HG02798 (cell line): ENCODE data around the gene SND1.

Source experiments
- ATAC-seq: cut with Tn5 transposase; IDR thresholded peaks from one replicate; pipeline ENCODE4 v1.9.1; 2021; ENCODE audit warnings: mild to moderate bottlenecking; ENCODE audit not compliant: unreplicated experiment, poor library complexity

SND1 gene

GRCh38 chr7:127976056-127976737 lies 324.2 kb downstream of the SND1 start:
- no peak for ATAC-seq

DNA sequence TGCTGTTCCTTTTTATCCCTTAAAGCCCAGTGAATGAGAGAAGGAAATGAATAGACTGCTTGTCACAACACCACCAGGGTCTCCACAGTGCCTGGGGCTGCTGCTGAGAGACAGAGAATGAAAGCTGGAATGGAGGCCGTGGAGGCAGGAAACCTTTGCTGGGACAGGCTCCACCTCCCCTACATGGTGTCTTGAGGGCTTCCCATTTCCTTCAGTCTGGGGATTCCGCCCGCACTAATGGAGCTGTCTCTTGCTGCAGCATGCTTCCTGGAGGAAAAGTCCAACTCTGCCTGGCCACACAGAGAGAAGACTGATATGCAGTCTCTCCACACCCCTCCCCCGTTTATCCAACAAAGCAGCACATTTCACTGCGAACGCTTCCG lies 324.7 kb downstream of the SND1 start:
- no peak for ATAC-seq

DNA sequence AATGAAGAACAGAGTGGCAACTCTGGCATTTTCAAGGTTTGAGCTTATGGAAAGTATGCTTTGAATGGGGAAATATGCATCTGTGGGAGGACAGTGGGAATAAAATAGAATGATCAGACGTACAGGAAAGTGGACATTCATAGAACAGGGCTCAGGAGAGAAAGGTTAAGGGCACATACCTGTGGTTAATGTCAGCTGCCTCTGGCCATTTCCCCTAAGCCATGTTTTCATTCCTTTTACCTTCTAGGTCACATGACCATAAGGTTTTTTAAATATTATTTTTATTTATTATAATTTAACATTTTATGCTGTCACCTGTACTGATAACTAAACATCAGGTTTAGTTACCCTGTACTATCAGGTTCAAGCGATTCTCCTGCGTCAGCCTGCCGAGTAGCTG lies 326.4 kb downstream of the SND1 start:
- ATAC-seq, result no peak

DNA sequence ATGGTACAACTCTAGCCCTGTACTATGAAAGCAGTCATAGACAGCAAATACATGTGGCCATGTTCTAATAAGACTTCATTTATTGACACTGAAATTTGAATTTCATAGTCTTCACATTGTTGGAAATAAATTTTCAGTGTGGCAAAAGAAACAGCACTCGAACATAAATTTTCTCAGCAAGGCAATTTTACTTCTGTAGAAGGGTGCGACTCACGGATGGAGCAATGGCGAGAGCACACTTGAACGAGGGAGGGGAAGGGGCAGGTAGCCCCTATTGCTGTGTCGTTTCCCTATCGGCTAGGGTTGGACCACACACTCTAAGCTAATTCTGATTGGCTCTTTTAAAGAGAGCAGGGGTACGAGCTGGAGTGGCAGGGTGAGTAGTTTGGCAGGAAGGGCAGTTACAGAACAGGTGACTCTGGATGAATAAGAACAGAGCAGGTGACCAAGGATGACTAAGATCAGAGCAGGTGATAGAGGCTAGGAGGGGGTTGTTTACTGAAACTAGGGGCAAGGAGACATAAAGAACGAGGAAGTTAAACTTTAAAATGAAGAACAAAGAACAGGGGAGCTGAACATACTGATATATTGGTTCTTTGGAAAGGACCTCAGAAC lies 327.2 kb downstream of the SND1 start:
- ATAC-seq, result no peak

GRCh38 chr7:127979728-127980126 lies 327.7 kb downstream of the SND1 start:
- ATAC-seq, result no peak

DNA sequence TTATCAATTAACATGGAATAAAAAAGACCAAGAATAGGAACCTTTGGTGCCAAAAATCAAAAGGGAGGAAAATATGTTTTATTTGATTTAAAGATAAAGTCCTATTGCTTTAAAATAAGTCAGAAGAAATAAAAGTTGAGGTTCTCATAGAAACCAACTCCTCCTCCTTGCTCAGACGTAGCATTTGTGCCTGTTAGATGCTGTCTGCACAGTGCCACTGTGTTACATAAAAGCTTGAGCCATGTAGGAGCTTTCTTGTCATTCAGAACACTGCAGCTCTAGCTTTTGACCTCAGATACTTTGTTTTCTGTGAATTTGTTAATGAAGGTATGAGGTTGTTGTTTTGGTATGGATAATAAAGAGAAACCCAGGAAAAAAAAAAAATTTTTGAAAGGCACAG lies 328.9 kb downstream of the SND1 start:
- ATAC-seq, result no peak

DNA sequence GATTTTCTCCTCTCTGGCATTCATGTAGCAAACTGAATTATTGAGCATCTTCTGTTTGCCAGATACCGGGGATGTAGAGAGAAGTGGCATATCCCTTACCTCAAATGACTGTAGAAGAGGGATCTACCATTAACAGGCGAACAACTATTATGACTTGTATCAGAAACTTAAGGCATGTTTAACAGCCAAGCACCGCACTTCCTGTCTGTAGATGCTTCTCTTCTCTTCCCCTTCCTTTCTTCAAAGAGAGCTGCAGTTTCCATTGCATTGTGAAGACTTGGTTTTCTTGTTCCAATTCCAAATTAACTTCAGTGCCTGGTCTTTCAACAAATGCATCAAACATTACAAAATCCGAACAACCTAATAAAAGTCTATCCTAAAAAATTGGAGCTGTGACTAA lies 330.0 kb downstream of the SND1 start:
- ATAC-seq, result no peak

- ATAC-seq, result no peak
These were observed 331.9 kb downstream of the SND1 start for GRCh38 chr7:127983804-127984332.

GRCh38 chr7:127986581-127987521 lies 334.9 kb downstream of the SND1 start:
- ATAC-seq, result no peak

GRCh38 chr7:127988751-127989150 lies 336.8 kb downstream of the SND1 start:
- ATAC-seq, result no peak

DNA sequence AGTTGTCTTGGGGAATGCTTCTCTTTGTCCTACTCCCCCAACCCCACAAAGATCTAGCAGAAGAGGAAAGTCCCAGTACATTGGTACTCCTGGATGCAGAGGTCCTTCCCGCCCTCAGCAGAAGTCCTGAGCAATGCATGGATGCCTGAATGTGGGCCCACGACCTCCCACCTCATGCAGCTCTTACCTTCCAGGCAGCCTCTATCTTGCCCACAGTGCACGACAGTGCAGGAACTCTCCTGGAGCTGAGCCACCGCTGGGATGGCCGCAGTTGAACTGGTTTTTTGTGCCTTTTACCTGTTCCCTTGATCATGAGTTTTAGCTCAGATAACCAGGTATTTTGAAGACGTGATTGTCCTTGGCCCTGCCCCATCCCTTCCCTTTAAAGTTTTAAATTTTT lies 341.3 kb downstream of the SND1 start:
- no peak for ATAC-seq

GRCh38 chr7:127993987-127994386 lies 342.0 kb downstream of the SND1 start:
- no peak for ATAC-seq

- no peak for ATAC-seq
These were observed 343.3 kb downstream of the SND1 start for GRCh38 chr7:127995156-127995880.

DNA sequence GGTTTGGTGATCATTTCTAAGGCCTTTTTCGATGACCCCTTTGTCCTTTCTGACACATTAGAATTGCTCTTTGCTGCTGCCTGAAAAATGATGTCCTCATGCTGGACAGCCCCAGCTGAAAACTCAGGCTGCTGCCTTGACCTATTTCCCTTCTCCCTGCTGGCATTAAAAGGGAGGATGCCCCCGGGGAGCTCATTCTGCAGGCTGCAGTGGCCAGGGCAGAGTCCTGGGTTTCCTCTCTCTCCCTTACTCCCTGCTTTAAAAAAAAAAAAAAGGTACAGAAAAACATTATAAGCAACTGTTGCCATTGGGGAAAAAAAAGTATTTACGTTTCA lies 343.9 kb downstream of the SND1 start:
- ATAC-seq, result no peak

GRCh38 chr7:127996253-127997071 lies 344.5 kb downstream of the SND1 start:
- ATAC-seq, result no peak

- ATAC-seq, result no peak
These were observed 345.4 kb downstream of the SND1 start for GRCh38 chr7:127997226-127997922.

- no peak for ATAC-seq
These were observed 346.7 kb downstream of the SND1 start for GRCh38 chr7:127998671-127999070.

DNA sequence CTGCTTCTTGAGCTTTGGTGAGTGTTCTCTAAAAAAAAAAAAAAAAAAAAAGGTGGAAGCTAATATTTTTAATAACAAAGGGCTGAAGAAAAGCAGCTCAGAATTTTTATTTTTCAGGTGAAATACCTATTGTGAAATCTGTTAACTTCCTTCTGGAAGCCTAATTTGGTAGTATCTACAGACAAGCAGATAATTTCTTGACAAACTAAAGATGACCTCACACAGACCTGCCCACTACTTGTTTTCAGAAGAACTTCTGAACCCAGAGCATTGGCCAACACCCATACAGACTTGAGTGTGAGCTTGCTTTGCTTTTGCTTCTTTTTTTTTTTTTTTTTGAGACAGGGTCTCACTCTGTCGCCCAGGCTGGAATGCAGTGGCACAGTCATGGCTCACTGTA lies 348.1 kb downstream of the SND1 start:
- ATAC-seq, result no peak

GRCh38 chr7:128000854-128001265 lies 348.9 kb downstream of the SND1 start:
- ATAC-seq, result peak; percentile 59
